ENCODE data around the gene RNF14. TPM values are rescaled to one million over a fixed set of nuclear protein-coding genes. Genes with fewer than 3 reads are reported as not detected.

The RNF14 gene
- total and polyA plus RNA-seq, 2 donors (not counting 3 experiments of a cell fraction or from before 2014, with no cell fraction given), result 23.5 to 55.9 TPM

GRCh38 chr5:141923448-141924313 is 45.2 kb upstream of the RNF14 start, which contains the start of gene DELE1:
DELE1 (plus strand) TSS chr5:141923871; CDS start chr5:141923942, 71 bp downstream.
- peaks cover 11% of the 10 kb centered on the region for H3K79me2 ChIP-seq (ENCODE audit: control insufficient read depth, insufficient read depth, low read length)
- H3K4me1 ChIP-seq (ENCODE audit: control insufficient read depth, extremely low read depth, insufficient read depth, low read length), result peaks cover 15% of the 10 kb centered on the region
- peaks cover 3 to 13% of the 10 kb centered on the region in 2 experiments for H3K36me3 ChIP-seq (ENCODE audit: control insufficient read depth in 2 of 2, extremely low read depth in 1 of 2, insufficient read depth in 2 of 2, low read length in 2 of 2)
- TSS peak; percentile 75 for BruUV-seq (replicated peaks)
- peak within 1 kb of the TSS; percentile 82 for H3K9ac ChIP-seq (replicated peaks; ENCODE audit: extremely low read depth, insufficient read depth, low read length)
- DNase-seq (ENCODE audit: low read depth, low spot score) (peak; percentile 95), FAIRE-seq (peak; percentile 94)
- TF ChIP-seq JUN (IDR thresholded peaks at IDR 0.05; ENCODE audit: borderline replicate concordance, insufficient read depth, insufficient read length, low read depth) (no peak), POLR2A (IDR thresholded peaks at IDR 0.05; ENCODE audit: low read depth, low read length) (peak; percentile 76), EZH2 (IDR thresholded peaks at IDR 0.05; ENCODE audit: borderline replicate concordance, low read depth, low read length, severe bottlenecking) (no peak), FOS (IDR thresholded peaks at IDR 0.05; ENCODE audit: borderline replicate concordance, insufficient read depth, low read length) (no peak), POLR2AphosphoS5 (IDR thresholded peaks at IDR 0.05; ENCODE audit: insufficient read depth, low read depth, low read length) (peak; percentile 84)
- CTCF ChIA-PET, result interaction anchor here (0.6 to 3.0 kb wide), 10 partner anchors 9 to 247 kb away, joined by 3 to 19 read pairs (median 6); partner anchors contain the start of genes PCDH1 and PCDH12
- H3K9me1 ChIP-seq (replicated peaks; ENCODE audit: control insufficient read depth, extremely low read depth, insufficient read depth, low read length), result no peaks in the 10 kb centered on the region
- no peaks in the 10 kb centered on the region for H3K9me3 ChIP-seq (replicated peaks; ENCODE audit: control insufficient read depth, insufficient read depth, low read length)
- POLR2A ChIA-PET, result interaction anchor here (0.9 to 1.9 kb wide), 4 partner anchors 18 to 45 kb away, joined by 3 to 9 read pairs (median 5); partner anchors contain the start of gene RNF14
- H2AFZ ChIP-seq (ENCODE audit: low read depth, low read length), result peak within 1 kb of the TSS; percentile 53
- peak within 1 kb of the TSS; percentile 84 for H3K27ac ChIP-seq (ENCODE audit: insufficient read depth, low read depth, low read length)
- no peaks in the 10 kb centered on the region for H4K20me1 ChIP-seq (replicated peaks; ENCODE audit: control insufficient read depth, extremely low read depth, insufficient read depth, low read length)
- intact Hi-C loops (cut with micrococcal nuclease), result loop anchor here (1.0 to 2.0 kb wide), 3 partner anchors 17 to 75 kb away; partner anchors contain the start of gene PCDH12
- dilution Hi-C loops (cut with MboI; ENCODE audit: extremely low pct_ligation_motif_present, low sequenced_read_pairs), result no loop called here
- H3K4me3 ChIP-seq (replicated peaks in 1 of 3; ENCODE audit: insufficient read depth in 1 of 3, low read depth in 1 of 3, low read length in 3 of 3), result peak within 1 kb of the TSS; percentile 28 to 63 (median 47)
- H3K4me2 ChIP-seq (ENCODE audit: insufficient read depth, low read length), result peak within 1 kb of the TSS; percentile 77
- no peaks in the 10 kb centered on the region for H3K27me3 ChIP-seq (ENCODE audit: control insufficient read depth in 2 of 2, insufficient read depth in 2 of 2, low read length in 2 of 2)

- no peak overlapping the region for H3K9ac ChIP-seq (replicated peaks; ENCODE audit: extremely low read depth, insufficient read depth, low read length)
- peaks cover 15% of the 10 kb centered on the region for H3K4me1 ChIP-seq (ENCODE audit: control insufficient read depth, extremely low read depth, insufficient read depth, low read length)
- no peak overlapping the region for H3K4me3 ChIP-seq (replicated peaks in 1 of 3; ENCODE audit: insufficient read depth in 1 of 3, low read depth in 1 of 3, low read length in 3 of 3)
- no peak overlapping the region for H2AFZ ChIP-seq (ENCODE audit: low read depth, low read length)
- ChIA-PET POLR2A (no interaction called here), CTCF (interaction anchor here (1.1 kb wide), 1 partner anchor 34 kb away, joined by 3 read pairs; no protein-coding TSS in a partner anchor)
- dilution Hi-C loops (cut with MboI; ENCODE audit: extremely low pct_ligation_motif_present, low sequenced_read_pairs), result no loop called here
- H3K9me3 ChIP-seq (replicated peaks; ENCODE audit: control insufficient read depth, insufficient read depth, low read length), result no peaks in the 10 kb centered on the region
- FAIRE-seq (no peak), DNase-seq (ENCODE audit: low read depth, low spot score) (no peak)
- H3K36me3 ChIP-seq (ENCODE audit: control insufficient read depth in 2 of 2, extremely low read depth in 1 of 2, insufficient read depth in 2 of 2, low read length in 2 of 2), result peaks cover 16 to 30% of the 10 kb centered on the region in 2 experiments
- intact Hi-C loops (cut with micrococcal nuclease), result no loop called here
- H3K27me3 ChIP-seq (ENCODE audit: control insufficient read depth in 2 of 2, insufficient read depth in 2 of 2, low read length in 2 of 2), result no peaks in the 10 kb centered on the region
- TF ChIP-seq GATA2 (IDR thresholded peaks at IDR 0.05; ENCODE audit: insufficient read depth, insufficient read length, low read depth, low read length) (no peak), JUN (IDR thresholded peaks at IDR 0.05; ENCODE audit: borderline replicate concordance, insufficient read depth, insufficient read length, low read depth) (no peak), POLR2A (IDR thresholded peaks at IDR 0.05; ENCODE audit: low read depth, low read length) (no peak), MAX (IDR thresholded peaks at IDR 0.05; ENCODE audit: insufficient read depth, insufficient read length) (no peak), FOS (IDR thresholded peaks at IDR 0.05; ENCODE audit: borderline replicate concordance, insufficient read depth, low read length) (no peak), POLR2AphosphoS5 (IDR thresholded peaks at IDR 0.05; ENCODE audit: insufficient read depth, low read depth, low read length) (no peak), MYC (IDR thresholded peaks at IDR 0.05; ENCODE audit: low read depth, low read length) (no peak), EZH2 (IDR thresholded peaks at IDR 0.05; ENCODE audit: borderline replicate concordance, low read depth, low read length, severe bottlenecking) (no peak), CTCF (IDR thresholded peaks at IDR 0.05; ENCODE audit: extremely low read depth in 1 of 2, insufficient read depth in 1 of 2, low read depth in 1 of 2, low read length in 2 of 2) (no peak)
- H3K27ac ChIP-seq (ENCODE audit: insufficient read depth, low read depth, low read length), result no peak overlapping the region
- no peaks in the 10 kb centered on the region for H4K20me1 ChIP-seq (replicated peaks; ENCODE audit: control insufficient read depth, extremely low read depth, insufficient read depth, low read length)
- no TSS peak for BruUV-seq (replicated peaks)
- no peaks in the 10 kb centered on the region for H3K9me1 ChIP-seq (replicated peaks; ENCODE audit: control insufficient read depth, extremely low read depth, insufficient read depth, low read length)
- H3K4me2 ChIP-seq (ENCODE audit: insufficient read depth, low read length), result no peak overlapping the region
- H3K79me2 ChIP-seq (ENCODE audit: control insufficient read depth, insufficient read depth, low read length), result peaks cover 11% of the 10 kb centered on the region
Observed at GRCh38 chr5:141926434-141926833, 42.5 kb upstream of the RNF14 start.

Measured in endothelial cell of umbilical vein (primary cell).